ENCODE measurements around the gene ANAPC16.
"Not testable (repeated sequence)": the region's sequence is repeated elsewhere in the genome, so short reads cannot be mapped to it uniquely, and the experiment has no call there.

Gene ANAPC16

GRCh38 chr10:72272689-72273409, 57.0 kb downstream of the ANAPC16 start:
- DNase-seq = peak; percentile 73
- peak overlapping the region; percentile 98 for H3K4me3 Mint-ChIP-seq

GRCh38 chr10:72273410-72274212, 57.8 kb downstream of the ANAPC16 start, which contains the start of gene DDIT4:
Gene DDIT4, plus strand, starts transcription at chr10:72273924. Its CDS starts 293 bp downstream, at chr10:72274217.
- Mint-ChIP-seq H3K27ac (peak within 1 kb of the TSS; percentile 97), H3K4me1 (ENCODE audit: low read depth) (peaks cover 53% of the 10 kb centered on the region), H3K36me3 (ENCODE audit: low read depth) (peaks cover 37% of the 10 kb centered on the region), H3K9me3 (no peaks in the 10 kb centered on the region), H3K27me3 (no peaks in the 10 kb centered on the region), H3K4me3 (peak within 1 kb of the TSS; percentile 98)
- peak; percentile 99 for DNase-seq

More at GRCh38 chr10:72272689-72273409, 57.0 kb downstream of the ANAPC16 start:
- H3K4me1 Mint-ChIP-seq (ENCODE audit: low read depth) = peaks cover 46% of the 10 kb centered on the region
- H3K27me3 Mint-ChIP-seq = no peaks in the 10 kb centered on the region
- peaks cover 37% of the 10 kb centered on the region for H3K36me3 Mint-ChIP-seq (ENCODE audit: low read depth)
- no peaks in the 10 kb centered on the region for H3K9me3 Mint-ChIP-seq
- H3K27ac Mint-ChIP-seq = peak overlapping the region; percentile 97

- Mint-ChIP-seq H3K4me1 (ENCODE audit: low read depth) (peaks cover 53% of the 10 kb centered on the region), H3K36me3 (ENCODE audit: low read depth) (peaks cover 37% of the 10 kb centered on the region), H3K27ac (peak overlapping the region; percentile 97), H3K9me3 (no peaks in the 10 kb centered on the region), H3K4me3 (peak overlapping the region; percentile 98), H3K27me3 (no peaks in the 10 kb centered on the region)
- DNase-seq = no peak
Observed at GRCh38 chr10:72274213-72274729, 58.5 kb downstream of the ANAPC16 start.

GRCh38 chr10:72274730-72275350, 59.0 kb downstream of the ANAPC16 start:
- Mint-ChIP-seq H3K27me3 (no peaks in the 10 kb centered on the region), H3K4me1 (ENCODE audit: low read depth) (peaks cover 54% of the 10 kb centered on the region), H3K4me3 (peak overlapping the region; percentile 98), H3K27ac (peak overlapping the region; percentile 97), H3K9me3 (no peaks in the 10 kb centered on the region), H3K36me3 (ENCODE audit: low read depth) (peaks cover 37% of the 10 kb centered on the region)
- peak; percentile 89 for DNase-seq

GRCh38 chr10:72275351-72276012, 59.7 kb downstream of the ANAPC16 start:
- H3K4me1 Mint-ChIP-seq (ENCODE audit: low read depth) = peaks cover 54% of the 10 kb centered on the region
- peaks cover 37% of the 10 kb centered on the region for H3K36me3 Mint-ChIP-seq (ENCODE audit: low read depth)
- H3K9me3 Mint-ChIP-seq = no peaks in the 10 kb centered on the region
- peak overlapping the region; percentile 97 for H3K27ac Mint-ChIP-seq
- peak; percentile 61 for DNase-seq
- H3K4me3 Mint-ChIP-seq = peak overlapping the region; percentile 98
- no peaks in the 10 kb centered on the region for H3K27me3 Mint-ChIP-seq

- Mint-ChIP-seq H3K4me1 (ENCODE audit: low read depth) (peaks cover 50% of the 10 kb centered on the region), H3K4me3 (peak overlapping the region; percentile 98), H3K27me3 (no peaks in the 10 kb centered on the region), H3K27ac (peak overlapping the region; percentile 97), H3K9me3 (no peaks in the 10 kb centered on the region), H3K36me3 (ENCODE audit: low read depth) (peaks cover 37% of the 10 kb centered on the region)
- peak; percentile 64 for DNase-seq
Observed at GRCh38 chr10:72276013-72276387, 60.2 kb downstream of the ANAPC16 start.

- H3K27me3 Mint-ChIP-seq = no peaks in the 10 kb centered on the region
- H3K27ac Mint-ChIP-seq = peak overlapping the region; percentile 97
- DNase-seq = peak; percentile 50
- no peaks in the 10 kb centered on the region for H3K9me3 Mint-ChIP-seq
- H3K4me1 Mint-ChIP-seq (ENCODE audit: low read depth) = peaks cover 47% of the 10 kb centered on the region
- peak overlapping the region; percentile 98 for H3K4me3 Mint-ChIP-seq
- peaks cover 37% of the 10 kb centered on the region for H3K36me3 Mint-ChIP-seq (ENCODE audit: low read depth)
Observed at GRCh38 chr10:72276421-72277339, 60.9 kb downstream of the ANAPC16 start.

- Mint-ChIP-seq H3K9me3 (no peaks in the 10 kb centered on the region), H3K4me1 (ENCODE audit: low read depth) (peaks cover 41% of the 10 kb centered on the region), H3K4me3 (peak overlapping the region; percentile 98), H3K36me3 (ENCODE audit: low read depth) (peaks cover 37% of the 10 kb centered on the region), H3K27ac (peak overlapping the region; percentile 97), H3K27me3 (no peaks in the 10 kb centered on the region)
- no peak for DNase-seq
Observed at GRCh38 chr10:72277340-72277995, 61.7 kb downstream of the ANAPC16 start.

- DNase-seq = no peak
- H3K9me3 Mint-ChIP-seq = no peaks in the 10 kb centered on the region
- no peak overlapping the region for H3K4me3 Mint-ChIP-seq
- H3K4me1 Mint-ChIP-seq (ENCODE audit: low read depth) = peaks cover 40% of the 10 kb centered on the region
- no peaks in the 10 kb centered on the region for H3K27me3 Mint-ChIP-seq
- peak overlapping the region; percentile 97 for H3K27ac Mint-ChIP-seq
- H3K36me3 Mint-ChIP-seq (ENCODE audit: low read depth) = peaks cover 37% of the 10 kb centered on the region
Observed at GRCh38 chr10:72277996-72278667, 62.3 kb downstream of the ANAPC16 start.

GRCh38 chr10:72278668-72279393, 63.0 kb downstream of the ANAPC16 start:
- no peak for DNase-seq
- H3K27ac Mint-ChIP-seq = peak overlapping the region; percentile 62
- H3K9me3 Mint-ChIP-seq = no peaks in the 10 kb centered on the region
- peaks cover 39% of the 10 kb centered on the region for H3K4me1 Mint-ChIP-seq (ENCODE audit: low read depth)
- no peak overlapping the region for H3K4me3 Mint-ChIP-seq
- H3K36me3 Mint-ChIP-seq (ENCODE audit: low read depth) = peaks cover 33% of the 10 kb centered on the region
- H3K27me3 Mint-ChIP-seq = no peaks in the 10 kb centered on the region

GRCh38 chr10:72279587-72279986, 63.8 kb downstream of the ANAPC16 start:
- not testable (repeated sequence) for DNase-seq, H3K27ac Mint-ChIP-seq, H3K27me3 Mint-ChIP-seq, H3K4me3 Mint-ChIP-seq, H3K9me3 Mint-ChIP-seq
- peaks cover 25% of the 10 kb centered on the region for H3K36me3 Mint-ChIP-seq (ENCODE audit: low read depth)
- H3K4me1 Mint-ChIP-seq (ENCODE audit: low read depth) = peaks cover 41% of the 10 kb centered on the region

- Mint-ChIP-seq H3K9me3 (no peaks in the 10 kb centered on the region), H3K4me3 (no peak overlapping the region), H3K36me3 (ENCODE audit: low read depth) (no peaks in the 10 kb centered on the region), H3K27me3 (no peaks in the 10 kb centered on the region), H3K27ac (no peak overlapping the region), H3K4me1 (ENCODE audit: low read depth) (peaks cover 38% of the 10 kb centered on the region)
- DNase-seq = no peak
Observed at GRCh38 chr10:72283131-72283530, 67.3 kb downstream of the ANAPC16 start.
